ENCODE measurements around the gene BTRC.
A peak's percentile ranks its signal among the peaks of the same experiment; 100 is the strongest.

Gene BTRC

GRCh38 chr10:101563007-101563406, 209.0 kb downstream of the BTRC start:
- no peak for DNase-seq (ENCODE audit: low spot score)
- TF ChIP-seq, protein P1, sequence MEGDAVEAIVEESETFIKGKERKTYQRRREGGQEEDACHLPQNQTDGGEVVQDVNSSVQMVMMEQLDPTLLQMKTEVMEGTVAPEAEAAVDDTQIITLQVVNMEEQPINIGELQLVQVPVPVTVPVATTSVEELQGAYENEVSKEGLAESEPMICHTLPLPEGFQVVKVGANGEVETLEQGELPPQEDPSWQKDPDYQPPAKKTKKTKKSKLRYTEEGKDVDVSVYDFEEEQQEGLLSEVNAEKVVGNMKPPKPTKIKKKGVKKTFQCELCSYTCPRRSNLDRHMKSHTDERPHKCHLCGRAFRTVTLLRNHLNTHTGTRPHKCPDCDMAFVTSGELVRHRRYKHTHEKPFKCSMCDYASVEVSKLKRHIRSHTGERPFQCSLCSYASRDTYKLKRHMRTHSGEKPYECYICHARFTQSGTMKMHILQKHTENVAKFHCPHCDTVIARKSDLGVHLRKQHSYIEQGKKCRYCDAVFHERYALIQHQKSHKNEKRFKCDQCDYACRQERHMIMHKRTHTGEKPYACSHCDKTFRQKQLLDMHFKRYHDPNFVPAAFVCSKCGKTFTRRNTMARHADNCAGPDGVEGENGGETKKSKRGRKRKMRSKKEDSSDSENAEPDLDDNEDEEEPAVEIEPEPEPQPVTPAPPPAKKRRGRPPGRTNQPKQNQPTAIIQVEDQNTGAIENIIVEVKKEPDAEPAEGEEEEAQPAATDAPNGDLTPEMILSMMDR (IDR thresholded peaks at IDR 0.05; ENCODE audit: extremely low read depth, insufficient read depth, missing control alignments), result no peak
- in situ Hi-C loops (cut with MboI; ENCODE audit: low pct_unique_long_range_greater_than_20kb, low sequenced_read_pairs, unreplicated experiment), result loop anchor here (25.0 kb wide), 2 partner anchors 251 to 351 kb away; no protein-coding TSS in a partner anchor

DNA sequence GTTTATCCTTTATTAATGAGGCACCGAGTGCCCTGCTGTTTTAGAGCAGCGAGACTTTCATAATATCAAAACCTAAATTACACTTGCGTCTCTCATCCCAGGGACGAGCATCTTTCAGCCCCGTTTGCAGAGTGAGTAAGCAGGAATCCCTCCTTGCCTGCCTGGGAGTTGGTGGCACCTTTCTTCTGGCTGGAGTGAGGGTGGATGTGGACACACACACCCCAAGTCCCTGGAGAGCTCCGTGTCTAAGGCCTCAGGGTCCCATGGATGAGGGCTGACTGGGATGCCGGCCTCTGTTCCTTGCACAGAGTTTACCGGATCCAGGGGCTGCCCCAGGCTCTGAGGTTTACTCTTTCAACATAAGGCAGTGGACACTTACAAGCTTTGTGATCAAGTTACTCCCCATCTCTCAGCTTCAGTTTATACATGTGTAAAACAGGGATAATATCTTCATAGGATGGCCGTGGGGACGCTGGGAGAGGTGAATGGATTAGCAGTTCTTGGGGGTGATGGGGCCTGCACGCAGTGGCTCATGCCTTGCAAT, 209.6 kb downstream of the BTRC start:
- TF ChIP-seq, protein P1 (IDR thresholded peaks at IDR 0.05; ENCODE audit: extremely low read depth, insufficient read depth, missing control alignments), result no peak
- DNase-seq (ENCODE audit: low spot score), result no peak
- in situ Hi-C loops (cut with MboI; ENCODE audit: low pct_unique_long_range_greater_than_20kb, low sequenced_read_pairs, unreplicated experiment), result loop anchor here (25.0 kb wide), 2 partner anchors 251 to 351 kb away; no protein-coding TSS in a partner anchor

GRCh38 chr10:101564490-101564991, 210.6 kb downstream of the BTRC start:
- TF ChIP-seq, protein P1 (IDR thresholded peaks at IDR 0.05; ENCODE audit: extremely low read depth, insufficient read depth, missing control alignments), result no peak
- no peak for DNase-seq (ENCODE audit: low spot score)
- in situ Hi-C loops (cut with MboI; ENCODE audit: low pct_unique_long_range_greater_than_20kb, low sequenced_read_pairs, unreplicated experiment), result loop anchor here (25.0 kb wide), 2 partner anchors 252 to 352 kb away; no protein-coding TSS in a partner anchor

- in situ Hi-C loops (cut with MboI; ENCODE audit: low pct_unique_long_range_greater_than_20kb, low sequenced_read_pairs, unreplicated experiment), result loop anchor here (25.0 kb wide), 2 partner anchors 253 to 353 kb away; no protein-coding TSS in a partner anchor
- no peak for DNase-seq (ENCODE audit: low spot score)
- TF ChIP-seq, protein P1 (IDR thresholded peaks at IDR 0.05; ENCODE audit: extremely low read depth, insufficient read depth, missing control alignments), result no peak
Measured at GRCh38 chr10:101565370-101565900, 211.5 kb downstream of the BTRC start.

DNA sequence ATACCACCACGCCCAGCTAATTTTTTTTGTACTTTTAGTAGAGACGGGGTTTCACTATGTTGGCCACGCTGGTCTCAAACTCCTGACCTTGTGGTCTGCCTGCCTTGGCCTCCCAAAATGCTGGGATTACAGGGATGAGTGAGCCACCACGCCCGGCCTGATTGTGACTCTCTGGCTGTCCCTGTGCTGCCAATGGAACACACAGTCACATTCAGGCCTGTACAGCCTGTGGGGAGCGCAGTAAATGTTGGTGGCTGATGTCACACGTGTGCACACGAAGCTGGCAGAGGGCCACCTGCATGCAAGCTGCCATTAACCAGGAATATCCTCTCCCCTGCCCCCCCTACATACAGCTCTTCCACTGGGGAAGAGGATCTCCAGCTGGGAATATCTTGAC, 212.0 kb downstream of the BTRC start:
- in situ Hi-C loops (cut with MboI; ENCODE audit: low pct_unique_long_range_greater_than_20kb, low sequenced_read_pairs, unreplicated experiment), result loop anchor here (25.0 kb wide), 2 partner anchors 254 to 354 kb away; no protein-coding TSS in a partner anchor
- TF ChIP-seq, protein P1 (IDR thresholded peaks at IDR 0.05; ENCODE audit: extremely low read depth, insufficient read depth, missing control alignments), result no peak
- no peak for DNase-seq (ENCODE audit: low spot score)

DNA sequence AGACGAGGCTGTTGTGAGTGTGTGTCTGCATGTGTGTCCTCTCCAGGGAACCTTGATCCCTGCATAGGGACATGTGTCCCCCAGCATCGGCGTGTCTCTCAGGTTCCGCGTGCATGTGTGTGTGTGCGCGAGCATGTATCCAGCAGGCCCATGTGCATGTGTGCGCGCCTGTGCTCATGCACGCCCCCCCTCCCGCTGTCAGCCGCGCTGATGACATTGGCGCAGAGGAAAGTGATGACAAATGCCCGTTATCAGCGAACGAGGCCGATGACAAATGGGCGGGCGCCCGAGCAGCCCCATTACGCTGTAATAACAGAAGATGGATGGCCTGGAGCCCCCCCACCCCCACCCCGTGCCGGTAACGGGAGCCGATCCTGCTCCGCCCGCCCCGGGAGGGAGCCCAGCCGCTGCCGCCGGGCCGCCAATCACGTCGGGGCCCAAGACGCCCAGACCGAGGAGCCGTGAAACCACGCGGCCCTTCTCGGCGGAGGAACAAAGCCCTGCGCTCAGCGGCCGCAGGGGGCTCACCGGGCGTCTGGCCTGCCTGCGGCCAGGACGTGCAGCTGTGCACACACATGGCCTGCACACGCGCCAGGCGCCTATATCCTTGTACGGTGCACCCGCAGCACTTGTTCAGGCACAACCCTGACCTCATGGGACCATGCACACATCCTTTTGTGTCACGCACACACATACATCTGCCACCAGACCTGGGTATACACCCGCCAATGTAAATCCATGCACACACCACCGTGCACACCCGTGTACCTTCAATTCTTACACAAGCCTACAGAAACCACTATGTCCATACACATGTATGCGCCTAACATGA, 212.6 kb downstream of the BTRC start:
- DNase-seq (ENCODE audit: low spot score), result peak; percentile 66
- TF ChIP-seq, protein P1 (IDR thresholded peaks at IDR 0.05; ENCODE audit: extremely low read depth, insufficient read depth, missing control alignments), result no peak
- in situ Hi-C loops (cut with MboI; ENCODE audit: low pct_unique_long_range_greater_than_20kb, low sequenced_read_pairs, unreplicated experiment), result loop anchor here (25.0 kb wide), 2 partner anchors 254 to 354 kb away; no protein-coding TSS in a partner anchor

Measured in GM13977 (cell line).